WTC11 (cell line): ENCODE data around the gene SYT17. TPM values are rescaled to one million over a fixed set of nuclear protein-coding genes. Genes with fewer than 3 reads are reported as not detected.

Experiments
- ATAC-seq: fragments of 200-7000 bp; cut with Tn5 transposase; 2 replicates; pipeline ENCODE4 v1.10.0; 2021; ENCODE audit warnings: mild to moderate bottlenecking, moderate library complexity
- CTCF ChIA-PET: fragments of 300-600 bp; sonication (Branson Sonifier 250); formaldehyde crosslinking; loops from one replicate; lab custom pipeline; 2021; ENCODE audit warnings: antibody characterized with exemption; lab: Charles Lee
- POLR2A ChIA-PET: fragments of 350-600 bp; sonication (Branson Sonifier 250); formaldehyde crosslinking; loops from one replicate; lab custom pipeline; 2021; ENCODE audit warnings: antibody characterized with exemption; lab: Charles Lee
- DNase-seq: peaks from one replicate; pipeline ENCODE4 v3.0.0; 2021; ENCODE audit warnings: low spot score
- H3K27ac Mint-ChIP-seq: 2 replicates; pipeline ENCODE4 v1.8.0; 2021; ENCODE audit warnings: mixed read lengths
- H3K27me3 Mint-ChIP-seq: 2 replicates; pipeline ENCODE4 v1.8.0; 2021; ENCODE audit warnings: low read depth, mild to moderate bottlenecking, moderate library complexity, mixed read lengths
- H3K36me3 Mint-ChIP-seq: 2 replicates; pipeline ENCODE4 v1.8.0; 2021; ENCODE audit warnings: mixed read lengths
- H3K4me1 Mint-ChIP-seq: 2 replicates; pipeline ENCODE4 v1.8.0; 2022; ENCODE audit warnings: mixed read lengths
- H3K4me3 Mint-ChIP-seq: 2 replicates; pipeline ENCODE4 v1.8.0; 2021; ENCODE audit warnings: mild to moderate bottlenecking, moderate library complexity, mixed read lengths
- H3K9me3 Mint-ChIP-seq: 2 replicates; pipeline ENCODE4 v1.8.0; 2021; ENCODE audit warnings: mixed read lengths
- CBFB ChIP-seq: sonication (generic); formaldehyde crosslinking; IDR thresholded peaks from 2 replicates; pipeline ENCODE4 v1.8.1; 2022; ENCODE audit warnings: mild to moderate bottlenecking, low read depth, missing genetic modification reagents
- ERG ChIP-seq: fragments of 250-450 bp; sonication (Bioruptor Pico); IDR thresholded peaks from 2 replicates; pipeline ENCODE4 v1.8.0; 2021; ENCODE audit warnings: mild to moderate bottlenecking
- ETV6 ChIP-seq: sonication (generic); formaldehyde crosslinking; IDR thresholded peaks from 2 replicates; pipeline ENCODE4 v1.8.1; 2022; ENCODE audit warnings: mild to moderate bottlenecking, missing genetic modification reagents
- GTF2I ChIP-seq: fragments of 250-450 bp; sonication (Bioruptor Pico); conservative IDR thresholded peaks from 2 replicates; pipeline ENCODE4 v1.4.0; 2021; ENCODE audit warnings: mild to moderate bottlenecking
- HMGA2 ChIP-seq: fragments of 250-450 bp; sonication (Bioruptor Pico); IDR thresholded peaks from 2 replicates; pipeline ENCODE4 v1.4.0; 2021; ENCODE audit warnings: mild to moderate bottlenecking, moderate library complexity
- HMGXB4 ChIP-seq: sonication (generic); formaldehyde crosslinking; IDR thresholded peaks from 2 replicates; pipeline ENCODE4 v1.8.1; 2023; ENCODE audit warnings: mild to moderate bottlenecking, moderate library complexity, missing genetic modification reagents
- MAX ChIP-seq: sonication (generic); formaldehyde crosslinking; IDR thresholded peaks from 2 replicates; pipeline ENCODE4 v1.8.0; 2022; ENCODE audit warnings: mild to moderate bottlenecking, missing genetic modification reagents
- NFATC4 ChIP-seq: fragments of 250-450 bp; sonication (Bioruptor Pico); IDR thresholded peaks from 2 replicates; pipeline ENCODE4 v1.9.0; 2021; ENCODE audit warnings: mild to moderate bottlenecking
- SMAD4 ChIP-seq: sonication (generic); formaldehyde crosslinking; IDR thresholded peaks from 2 replicates; pipeline ENCODE4 v1.8.0; 2022; ENCODE audit warnings: mild to moderate bottlenecking, missing genetic modification reagents
- TCF7 ChIP-seq: sonication (generic); formaldehyde crosslinking; IDR thresholded peaks from 2 replicates; pipeline ENCODE4 v1.8.0; 2022; ENCODE audit warnings: mild to moderate bottlenecking, low read depth, missing genetic modification reagents, moderate library complexity
- ZNF121 ChIP-seq: sonication (generic); formaldehyde crosslinking; IDR thresholded peaks from 2 replicates; pipeline ENCODE4 v1.8.0; 2023; ENCODE audit warnings: missing genetic modification reagents
- ZNF219 ChIP-seq: sonication (generic); formaldehyde crosslinking; IDR thresholded peaks from 2 replicates; pipeline ENCODE4 v1.8.0; 2023; ENCODE audit warnings: missing genetic modification reagents, mild to moderate bottlenecking, borderline replicate concordance
- ZNF416 ChIP-seq: fragments of 250-450 bp; sonication (Bioruptor Pico); IDR thresholded peaks from 2 replicates; pipeline ENCODE4 v1.9.0; 2021; ENCODE audit warnings: mild to moderate bottlenecking, inconsistent platforms
- total RNA-seq: library from RNA; stranded (reverse); gene quantifications from 3 replicates; pipeline ENCODE4 v1.2.3, GENCODE V29; 2021
- TF ChIP-seq, protein P1 (sequence below): sonication (generic); formaldehyde crosslinking; IDR thresholded peaks from 2 replicates; pipeline ENCODE4 v1.8.0; 2022; ENCODE audit warnings: mild to moderate bottlenecking, missing genetic modification reagents
- TF ChIP-seq, protein P2 (sequence below): sonication (generic); formaldehyde crosslinking; IDR thresholded peaks from 2 replicates; pipeline ENCODE4 v1.8.1; 2022; ENCODE audit warnings: mild to moderate bottlenecking, moderate library complexity, missing genetic modification reagents
- TF ChIP-seq, protein P3 (sequence below): sonication (generic); formaldehyde crosslinking; IDR thresholded peaks from 2 replicates; pipeline ENCODE4 v1.8.1; 2023; ENCODE audit warnings: mild to moderate bottlenecking, missing genetic modification reagents, moderate library complexity

Gene SYT17
- total RNA-seq, 1 experiment from 2014 or later: 5.5 TPM

DNA sequence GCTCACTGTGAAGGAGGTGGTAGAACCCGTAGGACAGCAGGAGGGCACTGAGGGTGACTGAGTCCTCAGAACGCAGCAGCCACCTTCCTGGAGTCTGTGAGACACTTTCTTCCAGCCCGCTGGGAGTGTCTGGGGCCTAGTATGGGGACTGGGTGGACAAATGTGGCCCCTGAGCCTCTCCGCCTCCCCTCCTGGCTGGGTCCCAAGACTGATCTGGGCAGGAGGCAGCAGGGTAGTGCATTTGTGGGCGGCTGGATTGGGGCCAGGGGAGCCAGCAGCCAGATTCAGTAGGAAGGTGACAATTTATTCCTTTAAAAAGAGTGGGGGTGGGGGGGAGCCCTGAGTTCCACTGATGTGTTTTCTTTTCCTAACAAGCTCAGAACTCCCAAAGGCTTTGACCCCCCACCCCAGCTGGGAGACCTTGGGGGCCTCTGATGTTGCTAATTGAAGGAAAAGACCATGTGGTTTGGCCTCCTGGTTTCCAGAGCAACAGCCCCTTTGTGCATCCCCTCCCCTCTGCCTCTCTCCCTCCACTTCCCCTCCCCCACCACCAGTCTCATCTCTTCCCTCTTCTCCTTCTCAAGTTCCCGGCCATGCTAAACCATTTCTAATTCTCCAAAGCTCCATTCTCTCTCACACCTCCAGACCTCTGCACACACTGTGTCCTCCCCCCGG is 121.9 kb downstream of the SYT17 start (continued):
- TF ChIP-seq HMGXB4 (no peak), ZNF219 (CRISPR knock-in tag) (no peak), ETV6 (CRISPR knock-in tag) (no peak), CBFB (CRISPR knock-in tag) (no peak)

DNA sequence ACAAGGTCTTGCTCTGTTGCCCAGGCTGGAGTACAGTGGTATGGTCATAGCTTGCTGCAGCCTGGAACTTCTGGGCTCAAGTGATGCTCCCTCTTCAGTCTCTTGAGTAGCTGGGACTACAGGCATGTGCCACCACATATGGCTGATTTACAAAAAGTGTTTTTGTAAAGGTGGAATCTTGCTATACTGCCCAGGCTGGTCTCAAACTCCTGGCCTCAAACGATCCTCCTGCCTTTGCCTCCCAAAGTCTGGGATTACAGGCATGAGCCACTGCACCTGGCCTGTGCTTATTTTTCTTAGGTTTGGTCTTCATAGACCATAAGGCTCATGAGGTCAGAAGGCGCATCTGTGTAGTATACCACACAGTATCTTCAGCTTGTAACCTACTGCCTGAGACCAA is 122.8 kb downstream of the SYT17 start:
- ChIA-PET POLR2A (no interaction called here), CTCF (interaction anchor here (0.8 kb wide), 1 partner anchor 265 kb away, joined by 3 read pairs; the partner anchor contains the start of gene VPS35L)
- TF ChIP-seq, protein P1, sequence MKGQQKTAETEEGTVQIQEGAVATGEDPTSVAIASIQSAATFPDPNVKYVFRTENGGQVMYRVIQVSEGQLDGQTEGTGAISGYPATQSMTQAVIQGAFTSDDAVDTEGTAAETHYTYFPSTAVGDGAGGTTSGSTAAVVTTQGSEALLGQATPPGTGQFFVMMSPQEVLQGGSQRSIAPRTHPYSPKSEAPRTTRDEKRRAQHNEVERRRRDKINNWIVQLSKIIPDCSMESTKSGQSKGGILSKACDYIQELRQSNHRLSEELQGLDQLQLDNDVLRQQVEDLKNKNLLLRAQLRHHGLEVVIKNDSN (CRISPR knock-in tag): no peak
- TF ChIP-seq ZNF121 (CRISPR knock-in tag) (peak; percentile 91), ERG (CRISPR knock-in tag) (no peak), MAX (CRISPR knock-in tag) (no peak), HMGA2 (CRISPR knock-in tag) (no peak), SMAD4 (CRISPR knock-in tag) (no peak), ZNF416 (CRISPR knock-in tag) (no peak)
- Mint-ChIP-seq H3K27me3 (peaks cover 4% of the 10 kb centered on the region; the same call in 1 of the 2 replicates), H3K4me3 (no peak overlapping the region), H3K36me3 (no peaks in the 10 kb centered on the region), H3K27ac (no peak overlapping the region), H3K9me3 (peaks cover 6% of the 10 kb centered on the region; the same call in 1 of the 2 replicates), H3K4me1 (peaks cover 68% of the 10 kb centered on the region)
- DNase-seq: no peak
- ATAC-seq: no peak

- Mint-ChIP-seq H3K27ac (no peak overlapping the region), H3K9me3 (peaks cover 6% of the 10 kb centered on the region; the same call in 1 of the 2 replicates), H3K4me3 (no peak overlapping the region), H3K27me3 (peaks cover 4% of the 10 kb centered on the region; the same call in 1 of the 2 replicates), H3K4me1 (peaks cover 64% of the 10 kb centered on the region), H3K36me3 (no peaks in the 10 kb centered on the region)
- POLR2A ChIA-PET: no interaction called here
- DNase-seq (peak; percentile 42), ATAC-seq (peak; percentile 14; the same call in 1 of the 2 replicates)
- CTCF ChIA-PET: interaction anchor here (0.8 kb wide), 1 partner anchor 264 kb away, joined by 3 read pairs; the partner anchor contains the start of gene VPS35L
- TF ChIP-seq, protein P2, sequence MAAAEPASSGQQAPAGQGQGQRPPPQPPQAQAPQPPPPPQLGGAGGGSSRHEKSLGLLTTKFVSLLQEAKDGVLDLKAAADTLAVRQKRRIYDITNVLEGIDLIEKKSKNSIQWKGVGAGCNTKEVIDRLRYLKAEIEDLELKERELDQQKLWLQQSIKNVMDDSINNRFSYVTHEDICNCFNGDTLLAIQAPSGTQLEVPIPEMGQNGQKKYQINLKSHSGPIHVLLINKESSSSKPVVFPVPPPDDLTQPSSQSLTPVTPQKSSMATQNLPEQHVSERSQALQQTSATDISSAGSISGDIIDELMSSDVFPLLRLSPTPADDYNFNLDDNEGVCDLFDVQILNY: no peak
- TF ChIP-seq TCF7 (CRISPR knock-in tag) (no peak), GTF2I (CRISPR knock-in tag) (no peak), NFATC4 (CRISPR knock-in tag) (no peak)
- TF ChIP-seq, protein P3, sequence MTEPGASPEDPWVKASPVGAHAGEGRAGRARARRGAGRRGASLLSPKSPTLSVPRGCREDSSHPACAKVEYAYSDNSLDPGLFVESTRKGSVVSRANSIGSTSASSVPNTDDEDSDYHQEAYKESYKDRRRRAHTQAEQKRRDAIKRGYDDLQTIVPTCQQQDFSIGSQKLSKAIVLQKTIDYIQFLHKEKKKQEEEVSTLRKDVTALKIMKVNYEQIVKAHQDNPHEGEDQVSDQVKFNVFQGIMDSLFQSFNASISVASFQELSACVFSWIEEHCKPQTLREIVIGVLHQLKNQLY (CRISPR knock-in tag): no peak
Observed at GRCh38 chr16:19291475-19291874, 123.4 kb downstream of the SYT17 start.
